PFSK-1 (cell line): ENCODE measurements around the gene AGBL5.

Experiments
- POLR2AphosphoS5 ChIP-seq: IDR thresholded peaks from 2 replicates; pipeline ENCODE4 v1.6.1; 2012; ENCODE audit warnings: low read depth, mild to moderate bottlenecking, control low read depth, low read length, moderate library complexity
- TF ChIP-seq, protein P1 (sequence below), 2 experiments: IDR thresholded peaks; 2 replicates each; pipeline versions ENCODE4 v1.6.1 to v1.8.0; 2011 to 2012; ENCODE audit warnings: low read depth in 2 of 2, low read length in 2 of 2, control low read depth in 1 of 2, inconsistent platforms in 1 of 2, mild to moderate bottlenecking in 1 of 2, moderate library complexity in 1 of 2; ENCODE audit not compliant: insufficient read depth in 1 of 2

DNA sequence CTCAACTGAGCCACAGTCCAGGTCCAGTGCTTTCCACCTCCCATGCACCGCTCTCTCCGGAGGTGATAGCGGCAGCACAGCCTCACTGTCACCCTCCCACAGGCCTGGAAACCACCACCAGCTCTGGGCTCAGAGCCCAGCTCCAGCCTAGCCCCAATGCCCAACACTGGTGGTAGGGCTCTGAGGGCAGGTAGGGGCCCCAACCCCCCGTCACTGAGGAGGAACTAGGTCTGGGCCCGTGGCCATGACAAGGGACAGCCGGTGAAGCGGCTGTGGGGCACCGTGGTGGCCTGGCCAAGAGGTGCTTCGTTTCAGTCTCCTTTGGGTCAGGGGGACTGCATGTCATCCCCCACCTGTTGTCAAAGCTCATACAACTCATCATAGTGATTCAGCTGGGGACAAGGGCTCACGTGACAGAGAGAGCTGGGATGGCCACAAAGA lies 24.2 kb upstream of the AGBL5 start:
- no peak for TF ChIP-seq POLR2AphosphoS5
- TF ChIP-seq, protein P1, sequence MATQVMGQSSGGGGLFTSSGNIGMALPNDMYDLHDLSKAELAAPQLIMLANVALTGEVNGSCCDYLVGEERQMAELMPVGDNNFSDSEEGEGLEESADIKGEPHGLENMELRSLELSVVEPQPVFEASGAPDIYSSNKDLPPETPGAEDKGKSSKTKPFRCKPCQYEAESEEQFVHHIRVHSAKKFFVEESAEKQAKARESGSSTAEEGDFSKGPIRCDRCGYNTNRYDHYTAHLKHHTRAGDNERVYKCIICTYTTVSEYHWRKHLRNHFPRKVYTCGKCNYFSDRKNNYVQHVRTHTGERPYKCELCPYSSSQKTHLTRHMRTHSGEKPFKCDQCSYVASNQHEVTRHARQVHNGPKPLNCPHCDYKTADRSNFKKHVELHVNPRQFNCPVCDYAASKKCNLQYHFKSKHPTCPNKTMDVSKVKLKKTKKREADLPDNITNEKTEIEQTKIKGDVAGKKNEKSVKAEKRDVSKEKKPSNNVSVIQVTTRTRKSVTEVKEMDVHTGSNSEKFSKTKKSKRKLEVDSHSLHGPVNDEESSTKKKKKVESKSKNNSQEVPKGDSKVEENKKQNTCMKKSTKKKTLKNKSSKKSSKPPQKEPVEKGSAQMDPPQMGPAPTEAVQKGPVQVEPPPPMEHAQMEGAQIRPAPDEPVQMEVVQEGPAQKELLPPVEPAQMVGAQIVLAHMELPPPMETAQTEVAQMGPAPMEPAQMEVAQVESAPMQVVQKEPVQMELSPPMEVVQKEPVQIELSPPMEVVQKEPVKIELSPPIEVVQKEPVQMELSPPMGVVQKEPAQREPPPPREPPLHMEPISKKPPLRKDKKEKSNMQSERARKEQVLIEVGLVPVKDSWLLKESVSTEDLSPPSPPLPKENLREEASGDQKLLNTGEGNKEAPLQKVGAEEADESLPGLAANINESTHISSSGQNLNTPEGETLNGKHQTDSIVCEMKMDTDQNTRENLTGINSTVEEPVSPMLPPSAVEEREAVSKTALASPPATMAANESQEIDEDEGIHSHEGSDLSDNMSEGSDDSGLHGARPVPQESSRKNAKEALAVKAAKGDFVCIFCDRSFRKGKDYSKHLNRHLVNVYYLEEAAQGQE (IDR thresholded peaks at IDR 0.05; ENCODE audit: insufficient read depth in 1 of 2, low read depth in 2 of 2, low read length in 2 of 2): no peak
